ENCODE data around the gene HTR3B.
A peak's percentile ranks its signal among the peaks of the same experiment; 100 is the strongest.
"Not testable (repeated sequence)": the region's sequence is repeated elsewhere in the genome, so short reads cannot be mapped to it uniquely, and the experiment has no call there.

Gene HTR3B

DNA sequence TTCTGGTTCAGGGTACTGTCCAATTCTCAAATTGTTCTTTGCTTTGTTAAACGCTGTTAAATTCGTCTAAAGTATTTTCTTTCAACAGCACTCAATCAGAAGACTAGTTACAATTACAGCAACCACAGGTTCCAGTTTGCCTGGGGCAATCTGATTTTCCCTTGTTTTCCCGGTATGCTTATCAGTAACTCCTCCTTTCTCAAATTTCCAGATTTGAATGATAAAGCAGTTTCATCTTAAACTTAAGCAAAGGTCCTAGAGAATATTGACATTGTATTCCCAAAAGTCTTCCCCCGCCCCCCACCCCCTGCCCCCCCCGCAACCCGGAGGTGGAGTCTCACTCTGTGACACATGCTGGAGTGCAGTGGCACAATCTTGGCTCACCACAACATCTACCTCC is 18.7 kb upstream of the HTR3B start:
- DNase-seq = no peak

DNA sequence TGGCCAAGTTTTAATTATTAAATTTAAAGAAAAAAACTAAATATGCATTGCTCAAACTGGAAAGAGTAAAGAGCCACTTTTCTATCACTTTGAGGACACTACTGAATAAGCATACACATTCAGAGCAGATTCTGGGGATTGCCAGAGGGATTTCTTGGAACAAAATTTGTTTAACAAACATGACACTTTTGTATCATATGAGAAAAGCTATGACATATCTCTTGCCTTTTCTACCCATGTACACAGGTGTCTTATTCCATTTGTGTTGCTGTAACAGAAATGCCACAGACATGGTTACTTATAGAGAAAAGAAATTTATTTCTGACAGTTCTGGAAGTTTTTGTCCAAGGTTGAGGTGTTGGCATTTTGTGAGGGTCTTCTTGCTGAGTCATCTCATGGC is 15.7 kb upstream of the HTR3B start:
- no peak for DNase-seq

DNA sequence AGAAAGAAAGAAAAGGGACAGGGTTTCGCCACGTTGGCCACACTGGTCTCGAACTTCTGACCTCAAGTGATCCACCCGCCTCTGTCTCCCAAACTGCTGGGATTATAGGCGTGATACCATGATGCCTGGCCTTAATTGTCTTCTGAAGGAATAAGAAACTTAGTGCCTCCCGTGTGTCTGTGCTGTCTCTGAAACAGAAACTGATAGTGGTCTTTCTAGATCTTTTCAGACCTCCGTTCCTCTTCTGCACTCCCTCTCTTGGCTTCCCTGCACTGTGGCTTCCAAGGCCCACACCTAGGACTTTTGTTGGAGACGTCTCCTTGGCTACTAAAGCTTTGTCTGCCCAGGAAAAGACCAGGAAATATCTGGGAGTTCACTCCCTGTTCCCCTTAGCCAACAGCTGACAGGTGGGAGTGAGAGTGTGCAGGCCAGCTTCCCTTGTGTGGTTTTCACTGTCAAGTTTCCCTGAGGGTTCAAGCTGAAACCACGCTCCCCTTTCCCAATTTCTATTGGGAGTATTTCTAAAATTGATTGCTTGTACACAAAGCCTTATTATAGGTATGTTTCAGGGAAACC is 10.1 kb upstream of the HTR3B start:
- no peak for DNase-seq

DNA sequence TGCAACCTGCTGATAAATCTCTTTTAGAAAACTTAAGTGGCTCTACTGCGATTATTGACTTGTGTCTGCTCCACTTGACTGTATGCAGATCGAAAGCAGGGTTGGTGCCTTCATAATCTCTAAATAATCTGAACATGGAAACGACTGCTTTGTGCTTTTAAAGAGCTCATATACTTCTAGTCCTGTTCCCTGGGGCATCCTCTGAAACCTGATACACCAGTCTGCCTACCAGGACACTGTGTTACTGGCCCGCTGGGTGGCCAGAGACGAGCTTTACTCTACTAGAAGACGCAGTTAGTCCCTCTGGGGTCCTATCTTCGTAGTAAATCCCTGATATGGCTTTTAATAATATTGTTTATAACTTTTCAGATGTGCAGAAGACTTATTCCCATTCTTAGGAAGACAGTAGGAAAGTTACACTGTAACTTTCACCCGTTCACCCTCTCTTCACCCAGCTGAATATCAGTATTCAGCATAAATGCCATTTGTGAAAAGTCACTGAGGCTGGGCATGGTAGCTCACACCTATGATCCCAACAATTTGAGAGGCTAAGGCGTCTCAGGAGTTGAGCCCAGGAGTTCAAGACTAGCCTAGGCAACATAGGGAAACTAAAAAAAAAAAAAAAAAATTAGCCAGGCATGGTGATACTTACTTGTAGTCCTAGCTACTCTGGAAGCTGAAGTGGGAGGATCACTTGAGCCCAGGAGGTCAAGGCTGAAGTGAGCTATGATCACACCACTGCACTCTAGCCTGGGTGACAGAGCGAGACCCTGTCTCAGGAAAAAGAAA is 9.0 kb upstream of the HTR3B start:
- DNase-seq = no peak

DNA sequence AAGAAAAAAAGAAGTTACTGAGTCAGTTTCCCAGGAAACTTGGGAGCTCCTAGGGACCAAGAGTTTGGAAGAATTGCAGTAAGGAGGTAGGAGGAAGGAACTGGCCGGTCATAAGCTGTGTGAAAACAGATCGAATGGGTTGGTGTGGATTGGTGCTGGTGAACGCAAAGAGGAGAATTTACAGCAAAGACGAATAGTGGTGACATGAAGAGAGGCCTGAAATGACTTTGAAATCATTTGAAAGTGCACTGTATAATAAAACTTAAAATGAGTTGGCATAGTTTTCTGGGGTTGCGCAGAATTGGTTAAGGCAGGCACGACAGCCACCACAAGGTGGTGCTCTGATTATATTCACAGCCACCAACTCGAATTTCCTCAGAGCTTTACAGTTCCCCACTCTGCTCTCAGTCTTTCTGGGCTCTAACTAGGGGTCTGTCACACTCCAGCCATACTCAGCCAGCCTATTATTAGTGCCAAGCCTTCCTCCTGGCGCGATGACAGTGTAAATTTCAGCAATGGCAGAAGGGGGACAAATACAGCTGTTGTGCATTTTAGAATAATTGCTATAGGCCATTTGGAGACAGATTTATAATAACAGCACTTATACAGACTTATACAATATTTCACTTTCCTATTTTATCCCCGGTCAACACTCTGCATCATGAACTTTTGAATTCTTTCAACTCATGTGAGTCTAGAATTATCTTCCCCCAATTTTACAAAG is 8.3 kb upstream of the HTR3B start:
- peak; percentile 6 for DNase-seq

GRCh38 chr11:113901141-113901540 is 3.5 kb upstream of the HTR3B start:
- no peak for DNase-seq

DNA sequence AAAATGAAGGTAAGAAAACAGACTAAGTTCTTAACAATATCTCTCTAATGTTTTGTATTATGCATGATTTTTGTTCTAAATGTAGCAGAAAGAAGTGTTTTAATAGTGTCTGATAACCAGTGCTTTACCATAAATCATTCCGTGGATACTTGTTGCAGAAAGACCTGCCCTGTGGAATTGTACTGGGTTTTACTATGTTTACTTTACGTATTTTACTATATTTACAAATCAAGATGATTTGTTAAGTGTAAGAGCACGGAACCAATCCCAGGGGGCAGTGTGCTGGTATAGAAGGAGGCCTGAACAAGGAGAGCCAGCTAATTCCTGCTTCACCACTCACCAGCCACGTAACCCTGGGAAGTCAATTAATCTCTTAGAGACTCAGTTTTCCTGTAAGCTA is 1.4 kb downstream of the HTR3B start:
- no peak for DNase-seq

DNA sequence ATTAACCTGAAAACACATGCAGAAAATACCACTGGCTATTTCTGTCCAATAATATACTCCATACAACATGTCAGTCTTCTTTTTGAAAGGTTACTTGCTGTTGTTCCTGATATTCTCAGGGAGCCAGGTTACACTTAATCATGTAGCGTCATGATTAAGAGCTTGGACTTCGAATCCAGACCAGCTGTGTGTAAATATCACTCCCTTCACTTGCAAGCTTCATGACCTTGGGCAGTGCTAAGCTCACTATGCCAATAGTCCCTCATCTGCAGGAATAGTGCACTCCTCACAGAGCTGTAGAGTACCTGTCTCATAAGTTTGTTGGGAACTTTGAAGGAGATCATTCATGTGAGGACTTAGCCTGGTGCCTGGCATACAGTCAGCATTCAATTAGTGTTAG is 1.9 kb downstream of the HTR3B start:
- no peak for DNase-seq

- no peak for DNase-seq
Measured at GRCh38 chr11:113907152-113907551, 2.6 kb downstream of the HTR3B start.

DNA sequence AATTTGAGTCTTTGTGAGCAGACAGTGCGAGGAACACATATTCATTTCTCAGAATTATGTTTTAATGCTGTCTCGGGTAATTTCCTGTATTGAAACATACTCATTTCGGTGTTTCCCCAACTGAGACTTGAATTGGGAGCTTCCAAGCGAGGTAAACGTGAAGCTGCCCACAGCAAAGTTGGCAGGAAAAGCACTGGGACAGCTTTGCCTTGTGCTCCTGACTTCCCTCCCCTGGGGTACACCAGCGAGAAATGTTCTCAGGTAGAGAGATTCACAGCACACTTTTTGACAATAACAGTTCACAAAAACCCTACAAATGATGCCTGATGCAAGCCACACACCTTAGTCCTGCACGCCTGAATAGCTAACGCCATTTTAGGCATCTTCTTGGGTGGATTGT is 3.1 kb downstream of the HTR3B start:
- DNase-seq = no peak

DNA sequence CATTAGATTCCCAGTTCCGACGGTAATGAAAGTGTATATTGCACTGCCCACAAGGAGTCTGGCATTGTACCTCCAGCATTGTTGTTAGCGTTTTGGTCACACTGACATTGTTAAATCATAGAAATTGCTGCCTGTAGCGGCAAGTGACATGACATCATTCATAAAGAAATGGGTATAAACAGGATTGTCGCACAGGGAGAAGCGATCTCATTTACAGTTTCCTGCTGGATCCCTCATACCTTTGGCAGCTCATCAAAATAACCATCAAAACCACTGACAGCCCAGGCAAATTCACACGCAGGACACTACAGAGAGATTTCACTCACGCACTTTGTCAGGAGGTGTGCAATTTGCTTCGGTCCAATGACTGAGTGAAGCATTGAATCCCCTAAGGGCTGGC is 3.5 kb downstream of the HTR3B start:
- DNase-seq = no peak

DNA sequence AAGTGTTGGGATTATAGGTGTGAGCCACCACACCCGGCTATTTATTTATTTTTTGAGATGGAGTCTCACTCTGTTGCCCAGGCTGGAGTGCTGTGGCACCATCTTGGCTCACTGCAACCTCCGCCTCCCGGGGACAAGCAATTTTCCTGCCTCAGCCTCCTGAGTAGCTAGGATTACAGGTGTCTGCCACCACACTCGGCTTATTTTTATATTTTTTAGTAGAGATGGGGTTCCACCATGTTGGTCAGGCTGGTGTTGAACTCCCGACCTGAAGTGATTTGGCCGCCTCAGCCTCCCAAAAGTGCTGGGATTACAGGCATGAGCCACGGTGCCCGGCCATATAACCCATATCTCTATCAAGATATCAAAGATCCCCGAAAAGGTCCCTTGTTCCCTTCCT is 6.9 kb downstream of the HTR3B start:
- DNase-seq = not testable (repeated sequence)

- no peak for DNase-seq
Measured at GRCh38 chr11:113923572-113923971, 19.0 kb downstream of the HTR3B start.

- DNase-seq = no peak
Measured at GRCh38 chr11:113926273-113927197, 21.9 kb downstream of the HTR3B start.

- DNase-seq = no peak
Measured at GRCh38 chr11:113928311-113928710, 23.7 kb downstream of the HTR3B start.

DNA sequence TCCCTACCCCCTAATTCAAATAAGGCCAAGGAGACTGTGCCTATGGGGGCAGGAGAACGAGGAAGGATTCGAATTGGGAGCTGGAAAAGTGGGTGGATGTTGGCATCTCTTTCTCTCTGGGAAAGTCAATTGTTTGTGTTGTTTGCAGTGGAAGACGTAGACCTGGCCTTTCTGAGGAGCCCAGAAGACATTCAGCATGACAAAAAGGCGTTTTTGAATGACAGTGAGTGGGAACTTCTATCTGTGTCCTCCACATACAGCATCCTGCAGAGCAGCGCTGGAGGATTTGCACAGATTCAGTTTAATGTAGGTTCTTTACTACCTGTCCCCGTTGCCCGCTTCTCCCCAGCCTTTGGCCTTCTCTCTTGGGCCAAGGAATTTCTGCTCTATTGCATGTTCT is 28.2 kb downstream of the HTR3B start:
- no peak for DNase-seq

DNA sequence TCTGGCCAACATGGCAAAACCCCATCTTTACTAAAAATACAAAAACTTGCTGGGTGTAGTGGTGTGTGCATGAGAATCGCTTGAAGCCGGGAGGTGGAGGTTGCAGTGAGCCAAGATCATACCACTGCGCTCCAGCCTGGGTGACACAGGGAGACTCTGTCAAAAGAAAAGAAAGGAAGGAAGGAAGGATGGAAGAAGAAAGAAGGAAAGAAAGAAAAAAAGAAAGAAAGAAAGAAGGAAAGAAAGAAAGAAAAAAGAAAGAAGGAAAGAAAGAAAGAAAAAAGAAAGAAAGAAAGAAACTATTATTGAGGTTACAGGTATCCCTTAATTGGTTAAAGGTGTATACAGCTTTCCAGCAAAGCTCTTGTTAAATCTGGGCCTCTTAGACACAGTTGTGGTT is 29.6 kb downstream of the HTR3B start:
- DNase-seq = not testable (repeated sequence)

- DNase-seq = no peak
Measured at GRCh38 chr11:113934761-113935160, 30.2 kb downstream of the HTR3B start.

DNA sequence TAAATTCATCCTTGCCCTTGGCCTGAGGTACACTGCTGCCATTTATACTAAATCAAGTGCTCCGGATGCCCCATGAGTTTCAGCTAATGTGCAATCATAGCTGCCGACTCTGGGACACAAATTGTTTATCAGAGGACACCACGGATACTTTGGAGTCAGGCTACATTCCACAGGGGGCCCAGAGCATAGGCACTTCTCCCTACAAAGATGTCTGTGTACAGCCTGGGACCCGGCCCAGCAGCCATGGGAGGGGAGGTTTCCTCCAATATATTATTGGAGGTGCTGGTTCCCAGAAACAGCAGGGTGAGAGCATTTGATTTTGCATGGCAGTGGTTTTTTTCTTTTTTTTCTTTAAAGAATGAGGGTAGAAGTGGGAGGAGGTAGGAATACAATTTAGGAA is 31.3 kb downstream of the HTR3B start:
- no peak for DNase-seq

GRCh38 chr11:113937918-113938317 is 33.3 kb downstream of the HTR3B start:
- DNase-seq = no peak

DNA sequence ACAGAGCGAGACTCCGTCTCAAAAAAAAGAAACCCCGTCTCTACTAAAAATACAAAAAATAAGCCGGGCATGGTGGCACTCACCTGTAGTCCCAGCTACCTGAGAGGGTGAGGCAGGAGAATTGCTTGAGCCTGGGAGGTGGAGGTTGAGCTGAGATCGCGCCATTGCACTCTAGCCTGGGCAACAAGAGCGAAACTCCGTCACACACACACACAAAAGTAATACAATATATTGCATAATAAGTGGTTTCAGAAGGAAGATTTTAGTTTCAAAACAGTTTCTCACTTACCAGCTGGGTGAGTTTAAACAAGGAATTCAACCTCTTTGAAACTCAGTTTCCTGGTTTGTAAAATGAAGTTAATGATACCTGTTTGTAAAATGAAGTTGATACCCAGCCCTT is 37.7 kb downstream of the HTR3B start:
- no peak for DNase-seq

- not testable (repeated sequence) for DNase-seq
Measured at GRCh38 chr11:113946162-113946561, 41.6 kb downstream of the HTR3B start.

DNA sequence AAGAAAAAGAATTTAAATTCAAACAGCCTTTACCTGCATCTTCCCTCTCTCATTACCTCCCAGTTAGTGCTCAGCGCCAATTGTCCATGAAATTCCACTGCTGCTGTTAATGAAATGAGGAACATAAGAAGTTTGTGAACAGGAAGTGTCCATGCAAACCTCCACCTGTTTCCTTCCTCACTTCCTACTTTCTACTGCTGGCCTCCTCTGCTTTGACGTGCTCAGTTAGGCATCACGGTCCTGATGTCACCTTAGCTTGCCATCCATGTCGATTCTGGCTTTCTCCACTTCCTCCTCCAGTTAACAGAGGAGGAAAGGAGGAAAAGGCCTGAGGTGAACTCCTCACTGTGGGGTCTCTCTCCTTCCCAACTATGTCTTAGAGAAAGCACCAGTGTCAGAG is 43.4 kb downstream of the HTR3B start:
- DNase-seq = no peak
